Stimulated activated CD8-positive, alpha-beta memory T cell treated with anti-CD3 and anti-CD28 coated beads, Interleukin-7, amount 100 ng/mL, for 4 hours (primary cell): ENCODE measurements around the gene ABCC8.

Experiments
- DNase-seq, 2 donors: peaks; one replicate each; pipeline ENCODE4 v3.0.0-alpha.2; 2020; ENCODE audit warnings: low read depth in 2 of 2

Gene ABCC8

DNA sequence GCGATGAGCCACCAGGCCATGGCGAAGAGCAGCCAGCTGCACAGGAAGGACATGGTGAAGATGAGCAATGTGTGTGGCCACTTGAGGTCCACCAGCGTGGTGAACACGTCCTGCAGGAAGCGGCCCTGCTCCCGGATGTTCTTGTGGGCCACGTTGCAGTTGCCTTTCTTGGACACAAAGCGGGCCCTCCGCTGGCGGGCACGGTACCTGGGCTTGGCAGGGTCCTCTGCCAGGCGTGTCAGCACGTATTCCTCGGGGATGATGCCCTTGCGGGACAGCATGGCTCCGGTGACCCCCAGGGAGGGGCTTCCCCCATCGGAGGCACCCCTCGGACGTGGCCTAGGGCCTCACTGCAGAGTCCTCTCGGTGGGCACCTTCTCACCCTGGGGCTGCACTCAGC, 88.8 kb downstream of the ABCC8 start:
- DNase-seq, result no peak

- DNase-seq, result no peak
These were observed 89.4 kb downstream of the ABCC8 start for GRCh38 chr11:17387254-17387653.

DNA sequence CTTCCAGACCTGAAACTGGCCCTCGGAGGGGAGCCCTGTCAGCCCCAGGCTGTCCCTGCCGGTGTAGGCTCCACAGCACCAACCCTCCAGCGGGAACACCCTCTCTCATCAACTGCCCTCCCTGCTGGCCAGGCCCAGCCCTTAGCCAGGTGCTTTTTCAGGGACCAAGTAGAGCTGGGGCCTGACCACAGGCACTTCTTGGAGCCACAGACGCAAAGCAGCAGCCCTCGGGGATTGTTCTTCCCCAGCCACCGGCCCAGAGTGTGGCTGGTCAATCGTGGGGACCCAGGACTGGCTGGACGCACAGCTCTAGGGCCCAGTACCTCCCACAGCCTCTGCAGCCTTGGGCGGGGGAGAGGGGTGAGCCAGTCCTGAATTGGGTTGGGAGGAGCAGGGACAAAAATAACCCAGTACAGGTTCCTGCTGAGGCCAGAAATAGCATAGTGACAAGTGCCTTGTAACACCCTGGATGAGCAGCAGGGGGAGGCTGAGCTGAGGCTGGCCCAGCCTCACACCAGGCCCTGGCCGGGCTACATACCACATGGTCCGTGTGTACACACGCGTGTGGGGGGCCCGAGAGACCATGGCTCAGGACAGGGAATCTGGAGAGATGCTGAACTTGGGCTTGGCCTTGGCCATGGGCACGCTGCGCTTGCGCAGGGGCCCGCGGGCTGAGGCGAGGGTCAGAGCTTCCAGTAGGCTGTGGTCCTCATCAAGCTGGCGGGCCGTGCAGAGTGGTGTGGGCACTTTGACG, 90.1 kb downstream of the ABCC8 start:
- no peak for DNase-seq

GRCh38 chr11:17385926-17386325, 90.7 kb downstream of the ABCC8 start:
- DNase-seq, result no peak

DNA sequence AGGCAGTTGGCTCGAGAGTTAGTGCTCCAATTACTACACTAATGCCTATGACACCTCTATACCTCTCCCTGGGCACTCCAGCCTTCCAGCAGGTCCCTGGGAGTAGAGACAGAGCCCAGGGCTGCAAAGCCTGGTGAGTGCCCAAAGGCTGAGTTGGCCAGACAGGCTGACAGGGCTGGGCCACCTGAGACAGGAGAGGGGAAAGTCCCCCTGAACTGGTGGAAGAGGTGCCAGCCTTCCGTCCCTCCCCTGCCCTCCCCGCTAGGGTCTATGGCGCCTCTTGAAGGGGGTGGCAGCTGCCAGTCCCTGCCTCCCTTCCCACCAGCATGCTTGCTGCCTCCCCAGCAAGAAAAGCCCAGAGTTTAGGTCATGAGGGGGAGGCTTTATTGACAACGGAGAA, 91.2 kb downstream of the ABCC8 start:
- DNase-seq, result no peak

- peak; percentile 56 to 61 for DNase-seq
These were observed 92.6 kb downstream of the ABCC8 start for GRCh38 chr11:17384002-17384511.

DNA sequence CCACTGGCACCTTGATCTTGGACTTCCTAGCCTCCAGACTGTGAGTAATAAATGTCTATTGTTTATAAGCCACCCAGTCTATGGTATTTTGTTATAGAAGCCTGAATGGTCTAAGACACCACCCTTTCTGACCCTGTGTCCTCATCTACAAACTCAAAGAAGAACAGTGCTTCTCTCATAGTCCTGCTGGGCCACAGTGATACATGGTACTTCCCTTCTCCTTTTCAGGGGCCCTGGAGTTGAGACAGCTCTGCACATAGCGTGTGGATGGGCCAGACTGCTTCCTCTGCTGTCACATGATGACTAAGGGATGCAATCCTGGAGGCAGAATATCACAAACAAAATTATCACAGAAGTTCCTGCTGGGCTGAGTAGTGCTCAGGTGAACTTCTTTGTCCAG, 93.2 kb downstream of the ABCC8 start:
- no peak for DNase-seq

DNA sequence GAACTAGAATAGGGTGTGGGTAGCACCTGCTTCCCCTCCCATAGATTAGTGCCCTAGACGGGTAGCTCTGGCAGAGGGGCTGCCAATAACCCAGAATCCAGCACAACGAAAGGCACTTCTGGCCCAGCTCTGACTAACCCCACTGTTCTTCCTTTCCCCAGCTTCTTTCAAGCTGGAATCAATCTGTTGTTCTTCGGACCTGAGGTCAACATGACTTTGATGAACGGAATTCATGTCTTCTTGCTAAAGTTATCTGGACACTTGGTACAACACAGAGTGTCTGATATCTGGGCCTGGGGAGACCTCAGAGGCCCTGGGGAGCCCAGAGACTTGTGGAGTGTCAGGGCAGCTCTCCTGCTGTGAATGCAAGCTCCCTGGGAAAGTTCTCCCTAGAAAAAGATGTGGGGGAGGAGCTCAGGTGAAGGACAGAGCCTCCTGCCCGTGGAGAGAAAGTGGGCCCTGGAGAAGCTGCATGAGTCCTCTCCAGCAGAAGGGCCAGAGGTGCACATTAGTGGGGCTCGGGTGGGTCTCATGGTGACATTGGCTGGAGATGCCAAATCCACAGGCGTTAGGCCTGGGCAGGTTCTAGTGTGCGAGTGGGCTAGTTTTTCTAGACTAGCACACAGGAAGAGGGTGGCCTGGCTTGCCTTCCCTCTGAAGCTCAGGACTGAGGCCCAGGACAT, 94.5 kb downstream of the ABCC8 start:
- DNase-seq, result no peak

- DNase-seq, result no peak
These were observed 95.5 kb downstream of the ABCC8 start for GRCh38 chr11:17381156-17381555.

- DNase-seq, result no peak
These were observed 97.1 kb downstream of the ABCC8 start for GRCh38 chr11:17379383-17380180.

GRCh38 chr11:17378655-17379054, 98.0 kb downstream of the ABCC8 start:
- no peak for DNase-seq

DNA sequence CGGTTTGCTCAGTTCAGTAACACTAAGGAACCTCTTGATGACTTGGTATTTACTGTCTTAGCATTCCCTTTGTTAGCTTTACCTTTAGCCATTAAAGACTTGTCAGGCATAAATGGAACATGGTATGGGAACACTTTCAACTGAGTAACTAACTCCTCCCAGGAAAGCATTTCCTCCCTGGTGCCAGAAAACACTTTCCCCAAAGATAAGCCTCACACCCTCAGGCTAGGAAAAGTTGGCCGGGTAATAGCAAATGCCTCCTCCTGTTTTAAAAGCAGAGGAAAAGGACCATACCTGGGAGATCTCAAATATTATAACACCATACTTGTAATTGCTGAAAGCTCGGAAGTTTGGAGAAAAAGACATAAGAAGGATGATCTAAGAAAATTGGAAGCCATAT, 100.2 kb downstream of the ABCC8 start:
- no peak for DNase-seq

DNA sequence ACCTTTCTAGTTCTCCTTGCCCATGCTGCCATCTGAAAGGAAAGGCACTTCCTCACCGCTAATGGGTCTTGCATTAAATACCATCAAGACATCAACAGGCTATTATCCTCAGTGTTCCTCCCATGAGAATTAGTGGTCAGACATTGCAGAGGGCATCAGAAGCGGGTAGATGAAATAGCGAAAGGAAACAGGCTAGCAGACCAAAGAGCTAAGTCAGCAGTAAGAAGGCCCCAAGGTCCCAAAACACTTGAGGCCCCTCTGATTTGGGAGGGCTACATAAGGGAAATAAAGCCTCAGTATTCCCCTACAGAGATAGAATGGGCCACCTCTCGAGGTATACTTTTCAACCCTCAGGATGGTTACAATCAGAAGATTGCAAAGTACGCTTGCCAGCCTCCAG, 101.1 kb downstream of the ABCC8 start:
- no peak for DNase-seq

GRCh38 chr11:17371614-17372013, 105.0 kb downstream of the ABCC8 start:
- no peak for DNase-seq

- DNase-seq, result no peak
These were observed 106.9 kb downstream of the ABCC8 start for GRCh38 chr11:17369684-17370243.

DNA sequence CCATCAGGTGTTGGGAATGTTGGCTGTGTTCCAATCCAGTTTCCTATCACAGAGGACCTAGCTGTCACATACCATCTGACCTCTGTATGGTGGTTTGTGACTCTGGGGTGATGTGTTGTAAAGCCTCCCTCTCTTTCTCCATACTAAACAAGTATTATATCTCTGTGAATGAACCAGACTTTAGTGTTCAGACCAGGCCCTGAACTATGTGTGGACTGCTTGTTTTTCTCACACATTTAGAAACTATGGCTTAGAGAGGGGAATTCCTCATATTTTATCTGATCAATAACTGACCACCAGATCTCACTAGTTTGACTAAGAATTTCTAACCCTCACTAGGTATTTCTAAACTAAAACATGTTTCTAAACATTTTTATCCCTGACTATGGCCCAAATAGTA, 107.6 kb downstream of the ABCC8 start:
- no peak for DNase-seq

DNA sequence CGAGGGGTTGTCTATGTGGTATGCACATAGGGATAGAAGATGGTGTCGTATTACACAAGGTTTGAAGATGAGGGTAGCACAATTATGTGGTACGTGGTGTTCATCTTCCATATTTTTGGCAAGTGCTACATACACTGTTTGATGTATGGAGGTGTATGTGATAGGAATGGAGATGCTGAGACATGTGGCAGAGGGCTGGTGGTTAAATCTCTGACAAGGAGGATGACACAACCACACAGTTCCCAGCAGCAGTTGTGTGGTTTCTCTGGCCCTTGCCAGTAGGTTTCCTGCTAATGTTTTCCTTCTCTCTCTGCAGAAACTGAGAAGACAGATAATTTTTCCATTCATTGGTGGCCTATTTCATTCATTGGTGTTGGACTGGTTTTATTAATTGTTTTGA, 108.1 kb downstream of the ABCC8 start:
- no peak for DNase-seq

DNA sequence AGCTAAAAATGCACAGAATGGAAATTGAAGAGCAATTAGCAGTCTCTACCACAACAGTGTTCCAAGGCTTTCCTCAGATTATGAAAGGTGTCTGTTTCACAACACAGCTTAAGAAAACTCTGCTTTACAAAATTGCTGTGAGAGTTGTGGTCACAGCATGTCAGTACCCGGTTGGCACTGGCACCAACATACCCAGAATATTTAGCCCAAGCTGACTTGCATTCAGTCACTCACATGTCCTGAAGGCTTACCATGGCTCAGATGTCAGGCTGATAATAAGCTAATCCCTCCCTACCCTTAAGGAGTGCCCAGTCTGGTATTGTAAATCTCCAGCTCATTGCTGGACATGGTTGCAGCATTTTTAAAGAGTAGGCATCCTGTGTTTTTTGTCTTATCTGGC, 110.2 kb downstream of the ABCC8 start:
- no peak for DNase-seq

DNA sequence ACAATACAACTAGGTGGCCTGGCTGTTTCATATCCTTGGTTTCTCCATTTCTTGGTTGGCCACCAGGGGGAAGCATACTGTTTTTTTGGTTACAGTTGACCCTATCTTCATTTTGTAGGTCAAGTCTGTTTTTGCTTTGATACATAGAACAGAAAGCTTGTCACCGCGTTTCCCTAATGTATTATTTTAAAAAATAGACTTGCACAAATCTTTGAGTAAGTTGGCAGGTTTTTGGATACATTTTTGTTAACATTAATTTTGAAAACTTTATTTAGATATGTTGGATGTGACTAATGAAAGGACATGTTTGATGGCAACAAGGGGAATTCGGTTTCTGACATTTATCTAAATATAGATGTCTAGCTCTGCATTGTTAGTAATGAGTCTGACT, 122.0 kb downstream of the ABCC8 start:
- DNase-seq, result peak; percentile 27 to 43

GRCh38 chr11:17353821-17354600, 122.6 kb downstream of the ABCC8 start:
- no peak for DNase-seq
